ENCODE measurements around the gene ATRNL1.

- TF ChIP-seq CTCF (IDR thresholded peaks at IDR 0.05), result no peak
- no peak for TF ChIP-seq POLR2A (IDR thresholded peaks at IDR 0.05)
Measured at GRCh38 chr10:115871855-115872254, 778.7 kb downstream of the ATRNL1 start.
